Kidney (tissue), 14 donors: ENCODE results near the gene RERE. TPM values are rescaled to one million over a fixed set of nuclear protein-coding genes. Genes with fewer than 3 reads are reported as not detected.

Experiments
- DNase-seq, 5 donors: peaks; one replicate each; pipeline ENCODE4 v3.0.0-alpha.2; 2013 to 2020
- FAIRE-seq: peaks from 2 replicates; lab custom pipeline; 2012; peaks lifted over from hg19 to GRCh38; lab: Jason Lieb, UNC
- H3K27ac ChIP-seq, 2 donors: one replicate each; pipeline ENCODE4 v1.7.0; 2013; ENCODE audit warnings: low read depth in 2 of 2, low read length in 2 of 2, inconsistent platforms in 1 of 2
- H3K27me3 ChIP-seq: one replicate; pipeline ENCODE4 v1.7.1; 2013; ENCODE audit warnings: low read length, inconsistent platforms; ENCODE audit not compliant: control insufficient read depth, insufficient read depth
- H3K36me3 ChIP-seq, 3 donors: one replicate each; pipeline versions ENCODE4 v1.7.0 to v1.7.1; 2013; ENCODE audit warnings: low read length in 3 of 3, control low read depth in 1 of 3, inconsistent platforms in 1 of 3; ENCODE audit not compliant: insufficient read depth in 3 of 3, control insufficient read depth in 2 of 3
- H3K4me1 ChIP-seq, 3 donors: one replicate each; pipeline versions ENCODE4 v1.7.0 to v1.7.1; 2013; ENCODE audit warnings: low read length in 3 of 3, inconsistent platforms in 1 of 3, low read depth in 1 of 3; ENCODE audit not compliant: control insufficient read depth in 2 of 3, insufficient read depth in 2 of 3
- H3K4me3 ChIP-seq, 3 donors: one replicate each; pipeline versions ENCODE4 v1.7.0 to v1.8.1; 2013; ENCODE audit warnings: low read length in 3 of 3, control low read depth in 1 of 3, inconsistent platforms in 1 of 3
- H3K9ac ChIP-seq, 3 donors: one replicate each; pipeline versions ENCODE4 v1.7.0 to v1.7.1; 2013; ENCODE audit warnings: low read length in 3 of 3, control low read depth in 1 of 3, inconsistent platforms in 1 of 3
- H3K9me3 ChIP-seq, 3 donors: one replicate each; pipeline versions ENCODE4 v1.7.0 to v1.7.1; 2013; ENCODE audit warnings: low read length in 3 of 3, control low read depth in 1 of 3, inconsistent platforms in 1 of 3; ENCODE audit not compliant: control insufficient read depth in 2 of 3, insufficient read depth in 1 of 3
- intact Hi-C: fragments of 100-400 bp; cut with DNase I; formaldehyde crosslinking; loops from one replicate; pipeline ENCODE4 v1.11.1; 2022
- polyA plus RNA-seq: library from polyadenylated mRNA; stranded (reverse); fragments of 350-450 nt; fragmentation: Illumina TruSeq; extraction: RNeasy Lipid Tissue Mini Kit (QIAGEN cat#74804); gene quantifications from one replicate; pipeline ENCODE4 v1.2.3, GENCODE V29; 2014; ENCODE audit warnings: low read depth, low replicate concordance; ENCODE audit not compliant: insufficient read depth
- total RNA-seq: library from RNA; stranded (reverse); fragmentation: NEBNext Ultra II Directional; extraction: Animal tissue kit (Norgen Biotek cat#: 25700); gene quantifications from one replicate; pipeline ENCODE4 v1.2.1, GENCODE V29; 2021
- TF ChIP-seq, protein P1 (sequence below): IDR thresholded peaks from 3 replicates; pipeline ENCODE4 v1.5.1; 2012; ENCODE audit warnings: mild to moderate bottlenecking, moderate library complexity, borderline replicate concordance; ENCODE audit not compliant: insufficient read depth; ENCODE audit errors: extremely low read depth
- donor health status: control.
- donor health status: control.
- donor health status: control.
- donor health status: control.
- donor health status: control.
- donor health status: DM: yes; HTN: yes; CAD: no.
- donor health status: Normal renal cell carcinoma (clear cell type).

RERE gene
- total and polyA plus RNA-seq, 2 donors from 2014 or later = 37.2 to 176 TPM

DNA sequence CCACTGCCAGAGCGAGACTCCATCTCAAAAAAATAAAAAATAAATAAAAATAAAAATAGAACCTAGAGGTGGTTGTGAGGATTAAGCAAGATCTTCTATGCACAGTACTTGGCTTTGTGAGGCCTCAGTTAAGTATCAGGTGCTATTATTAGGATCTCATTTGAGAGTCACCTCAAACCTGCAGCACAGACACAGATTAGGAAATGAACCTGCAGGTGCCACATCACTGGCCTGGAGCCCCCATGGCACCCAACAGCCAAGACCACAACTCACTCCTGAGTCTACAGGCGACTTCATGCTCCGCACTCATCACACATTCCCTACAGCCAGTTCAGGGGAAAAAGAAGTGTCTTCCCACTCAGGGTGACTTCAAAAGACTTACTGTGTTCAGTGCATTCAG, 322.8 kb downstream of the RERE start:
- Histone ChIP-seq H3K4me3 (no peak overlapping the region), H3K27ac (no peak overlapping the region), H3K27me3 (no peaks in the 10 kb centered on the region), H3K9ac (no peak overlapping the region), H3K36me3 (peaks cover 0 to 10% (median 2%) of the 10 kb centered on the region in 3 donors), H3K4me1 (peaks cover 0 to 3% (median 0%) of the 10 kb centered on the region in 3 donors), H3K9me3 (no peaks in the 10 kb centered on the region)
- intact Hi-C loops = no loop called here
- no peak for DNase-seq
- TF ChIP-seq, protein P1, sequence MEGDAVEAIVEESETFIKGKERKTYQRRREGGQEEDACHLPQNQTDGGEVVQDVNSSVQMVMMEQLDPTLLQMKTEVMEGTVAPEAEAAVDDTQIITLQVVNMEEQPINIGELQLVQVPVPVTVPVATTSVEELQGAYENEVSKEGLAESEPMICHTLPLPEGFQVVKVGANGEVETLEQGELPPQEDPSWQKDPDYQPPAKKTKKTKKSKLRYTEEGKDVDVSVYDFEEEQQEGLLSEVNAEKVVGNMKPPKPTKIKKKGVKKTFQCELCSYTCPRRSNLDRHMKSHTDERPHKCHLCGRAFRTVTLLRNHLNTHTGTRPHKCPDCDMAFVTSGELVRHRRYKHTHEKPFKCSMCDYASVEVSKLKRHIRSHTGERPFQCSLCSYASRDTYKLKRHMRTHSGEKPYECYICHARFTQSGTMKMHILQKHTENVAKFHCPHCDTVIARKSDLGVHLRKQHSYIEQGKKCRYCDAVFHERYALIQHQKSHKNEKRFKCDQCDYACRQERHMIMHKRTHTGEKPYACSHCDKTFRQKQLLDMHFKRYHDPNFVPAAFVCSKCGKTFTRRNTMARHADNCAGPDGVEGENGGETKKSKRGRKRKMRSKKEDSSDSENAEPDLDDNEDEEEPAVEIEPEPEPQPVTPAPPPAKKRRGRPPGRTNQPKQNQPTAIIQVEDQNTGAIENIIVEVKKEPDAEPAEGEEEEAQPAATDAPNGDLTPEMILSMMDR = no peak
- FAIRE-seq = no peak

DNA sequence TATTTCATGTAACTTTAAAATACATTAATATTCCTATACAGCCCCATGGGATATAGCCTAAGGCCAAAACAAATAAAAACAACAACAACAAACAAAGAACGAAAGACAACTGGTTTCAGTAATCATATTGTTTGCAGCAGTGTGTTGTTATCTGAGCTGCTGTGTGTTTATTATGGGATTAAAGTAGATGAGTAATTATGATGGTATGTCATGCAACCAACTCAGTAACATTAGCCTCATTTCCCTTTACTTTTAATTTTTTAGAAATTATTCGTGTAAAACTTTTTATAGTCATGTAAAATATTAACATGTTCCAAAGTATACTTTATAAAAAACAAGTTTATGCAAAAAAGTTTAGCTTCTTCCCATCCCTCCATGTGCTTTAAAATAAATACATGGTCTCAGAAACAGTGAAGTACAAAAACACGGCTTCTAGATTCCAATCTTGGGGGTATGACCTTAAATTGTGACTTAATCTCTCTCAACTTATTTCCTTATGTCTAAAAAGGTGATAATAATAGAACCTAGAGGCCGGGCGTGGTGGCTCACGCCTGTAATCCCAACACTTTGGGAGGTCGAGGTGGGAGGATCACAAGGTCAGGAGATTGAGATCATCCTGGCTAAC, 323.4 kb downstream of the RERE start:
- FAIRE-seq (no peak), DNase-seq (no peak)
- peaks cover 0 to 10% (median 2%) of the 10 kb centered on the region in 3 donors for H3K36me3 ChIP-seq
- no peaks in the 10 kb centered on the region for H3K27me3 ChIP-seq
- no peak overlapping the region for H3K27ac ChIP-seq
- no peak overlapping the region for H3K9ac ChIP-seq
- TF ChIP-seq, protein P1 = no peak
- H3K4me1 ChIP-seq = peaks cover 0 to 3% (median 0%) of the 10 kb centered on the region in 3 donors
- intact Hi-C loops = no loop called here
- H3K4me3 ChIP-seq = no peak overlapping the region
- no peaks in the 10 kb centered on the region for H3K9me3 ChIP-seq

DNA sequence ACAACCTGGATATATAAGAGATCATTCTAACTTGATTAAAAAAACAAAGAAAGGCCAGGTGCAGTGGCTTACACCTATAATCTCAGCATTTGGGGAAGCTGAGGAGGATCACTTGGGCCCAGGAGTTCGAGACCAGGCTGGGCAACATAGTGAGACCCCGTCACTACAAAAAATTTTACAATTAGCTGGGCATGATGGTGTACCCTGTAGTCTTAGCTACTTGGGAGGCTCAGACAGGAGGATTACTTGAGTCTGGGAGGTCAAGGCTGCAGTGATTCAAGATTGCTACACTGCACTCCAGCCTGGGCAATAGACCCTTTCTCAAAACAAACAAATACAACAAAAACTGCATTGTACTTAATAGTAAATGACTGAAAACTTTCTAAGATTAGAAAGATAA, 330.2 kb downstream of the RERE start:
- Histone ChIP-seq H3K36me3 (no peaks in the 10 kb centered on the region), H3K27me3 (no peaks in the 10 kb centered on the region), H3K9ac (no peak overlapping the region), H3K4me3 (no peak overlapping the region), H3K4me1 (no peaks in the 10 kb centered on the region), H3K9me3 (no peaks in the 10 kb centered on the region), H3K27ac (no peak overlapping the region)
- TF ChIP-seq, protein P1 = no peak
- FAIRE-seq = no peak
- DNase-seq = no peak
- intact Hi-C loops = no loop called here

DNA sequence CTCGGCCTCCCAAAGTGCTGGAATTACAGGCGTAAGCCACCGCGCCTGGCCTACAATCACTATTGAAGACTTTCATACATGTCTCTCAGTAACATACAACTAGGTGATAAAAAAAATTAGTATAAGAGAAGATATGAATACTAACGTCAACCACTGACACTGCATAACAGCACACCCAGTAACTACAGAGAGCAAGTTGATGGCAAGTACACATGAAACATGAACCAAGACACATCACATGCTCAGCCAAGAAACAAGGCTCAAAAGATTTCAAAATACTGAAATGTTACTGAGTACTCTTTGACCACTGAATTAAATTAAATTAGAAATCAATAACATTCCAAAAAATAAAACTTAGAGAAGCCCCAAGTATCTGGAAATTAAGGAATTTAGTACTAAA, 331.4 kb downstream of the RERE start:
- Histone ChIP-seq H3K27me3 (no peaks in the 10 kb centered on the region), H3K4me1 (no peaks in the 10 kb centered on the region), H3K9ac (no peak overlapping the region), H3K4me3 (no peak overlapping the region), H3K27ac (no peak overlapping the region), H3K9me3 (no peaks in the 10 kb centered on the region), H3K36me3 (no peaks in the 10 kb centered on the region)
- DNase-seq (no peak), FAIRE-seq (no peak)
- TF ChIP-seq, protein P1 = no peak
- intact Hi-C loops = no loop called here
